HL-60/S4 treated with retinoic acid at 250 ng/mL for 4 days and 3 days (cell line): ENCODE measurements around the gene FAM161B.
"Not testable (repeated sequence)": the region's sequence is repeated elsewhere in the genome, so short reads cannot be mapped to it uniquely, and the experiment has no call there.

Source experiments
- in situ Hi-C: fragments of 300-500 bp; cut with MboI; formaldehyde crosslinking; loops from 2 replicates; pipeline ENCODE4 v1.7.0; 2022; ENCODE audit warnings: low sequenced_read_pairs

The FAM161B gene, protein sequence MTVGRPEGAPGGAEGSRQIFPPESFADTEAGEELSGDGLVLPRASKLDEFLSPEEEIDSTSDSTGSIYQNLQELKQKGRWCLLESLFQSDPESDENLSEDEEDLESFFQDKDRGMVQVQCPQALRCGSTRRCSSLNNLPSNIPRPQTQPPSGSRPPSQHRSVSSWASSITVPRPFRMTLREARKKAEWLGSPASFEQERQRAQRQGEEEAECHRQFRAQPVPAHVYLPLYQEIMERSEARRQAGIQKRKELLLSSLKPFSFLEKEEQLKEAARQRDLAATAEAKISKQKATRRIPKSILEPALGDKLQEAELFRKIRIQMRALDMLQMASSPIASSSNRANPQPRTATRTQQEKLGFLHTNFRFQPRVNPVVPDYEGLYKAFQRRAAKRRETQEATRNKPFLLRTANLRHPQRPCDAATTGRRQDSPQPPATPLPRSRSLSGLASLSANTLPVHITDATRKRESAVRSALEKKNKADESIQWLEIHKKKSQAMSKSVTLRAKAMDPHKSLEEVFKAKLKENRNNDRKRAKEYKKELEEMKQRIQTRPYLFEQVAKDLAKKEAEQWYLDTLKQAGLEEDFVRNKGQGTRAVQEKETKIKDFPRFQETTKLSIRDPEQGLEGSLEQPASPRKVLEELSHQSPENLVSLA

DNA sequence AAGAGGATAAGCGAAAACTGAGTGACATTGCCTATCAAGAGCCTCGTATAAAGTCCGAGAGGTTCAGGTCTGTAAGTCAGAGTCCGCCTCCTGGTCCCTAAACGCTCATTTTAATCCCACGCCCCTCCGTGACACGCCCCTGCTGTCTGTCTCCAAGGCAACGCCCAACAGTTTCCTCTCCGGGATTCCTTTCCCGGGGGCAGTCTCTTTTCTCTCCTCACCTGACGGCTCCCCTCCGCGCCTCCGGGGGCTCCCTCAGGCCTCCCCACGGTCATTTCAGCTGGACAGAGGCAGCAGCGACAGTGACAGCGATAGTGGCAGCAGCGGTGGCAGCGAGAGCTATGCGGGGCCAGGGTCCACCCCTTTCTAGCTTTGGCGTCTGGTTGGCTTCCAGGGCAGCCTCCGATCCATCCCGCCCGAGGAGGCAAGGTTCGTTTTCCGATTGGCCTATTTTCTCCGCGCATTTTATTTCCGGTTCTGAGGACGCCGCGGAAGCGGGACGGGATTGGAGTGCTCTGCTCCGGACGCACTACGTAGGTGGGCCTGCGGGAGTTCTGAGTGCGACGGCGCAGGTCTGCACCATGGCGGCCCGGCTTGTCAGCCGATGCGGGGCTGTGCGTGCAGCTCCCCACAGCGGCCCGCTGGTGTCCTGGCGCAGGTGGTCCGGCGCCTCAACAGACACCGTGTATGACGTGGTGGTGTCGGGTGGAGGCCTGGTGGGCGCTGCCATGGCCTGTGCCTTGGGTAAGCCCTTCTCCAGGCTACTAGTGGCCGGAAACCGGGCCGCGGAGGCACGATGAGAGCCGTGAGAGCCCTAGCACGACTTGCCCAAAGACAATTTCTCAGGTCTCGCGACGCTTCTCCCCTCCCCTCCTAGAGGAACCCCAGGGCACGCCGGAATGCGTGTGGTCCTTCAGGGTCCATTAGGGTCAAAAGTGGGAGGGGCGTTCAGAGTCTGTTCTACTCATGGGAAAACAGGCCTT is at the start of gene FAM161B, which contains the start of gene COQ6:
Gene FAM161B (minus strand): TSS at position 343 of the 983 bp plus-strand sequence. CDS start 68 bp downstream, at position 275.
Gene COQ6 (plus strand): TSS at position 551 of the 983 bp plus-strand sequence. CDS start 31 bp downstream, at position 582.
- in situ Hi-C loops: no loop called here

DNA sequence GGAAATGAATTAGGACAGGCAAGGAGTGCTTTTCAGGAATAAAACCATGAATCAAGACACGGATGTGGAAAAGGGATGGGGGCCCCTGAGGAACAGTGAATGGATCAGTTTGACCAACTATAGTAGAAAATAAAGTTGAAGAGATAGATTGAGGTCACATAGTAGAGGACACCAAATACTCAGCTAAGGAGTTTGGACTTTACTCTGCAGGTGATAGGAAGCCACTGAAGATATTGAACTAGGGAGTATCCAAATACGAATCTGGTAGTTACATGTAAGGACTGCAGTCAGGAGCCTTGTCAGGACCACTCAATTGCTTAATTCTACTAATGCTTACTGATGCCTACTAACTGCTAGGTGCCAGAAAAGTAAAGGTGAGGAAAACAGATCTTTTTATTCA is 48.8 kb upstream of the FAM161B start:
- in situ Hi-C loops: no loop called here

DNA sequence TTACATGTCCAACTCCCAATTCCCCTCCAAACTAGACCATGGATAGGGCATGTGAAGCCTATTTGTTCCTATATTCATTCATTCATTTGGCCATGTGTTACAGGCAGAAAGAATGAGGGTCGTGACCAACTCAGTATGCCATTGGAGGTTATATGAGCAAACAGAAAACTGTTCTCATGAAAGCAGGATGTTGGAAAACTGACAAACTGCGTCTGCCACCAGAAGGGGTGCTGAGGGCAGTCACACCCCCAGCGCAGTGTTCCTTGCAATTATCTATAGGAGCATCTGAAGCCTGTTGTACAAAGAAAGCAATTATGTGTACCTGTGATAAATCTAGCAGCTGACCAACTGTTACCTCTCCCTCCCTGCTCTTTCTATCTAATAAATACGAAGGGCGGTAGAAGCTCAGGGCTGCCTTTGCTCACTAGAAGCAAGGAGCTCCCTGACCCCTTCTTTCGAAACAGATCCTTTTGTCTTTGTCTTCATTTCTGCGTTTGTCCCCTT is 48.1 kb upstream of the FAM161B start:
- in situ Hi-C loops: no loop called here

DNA sequence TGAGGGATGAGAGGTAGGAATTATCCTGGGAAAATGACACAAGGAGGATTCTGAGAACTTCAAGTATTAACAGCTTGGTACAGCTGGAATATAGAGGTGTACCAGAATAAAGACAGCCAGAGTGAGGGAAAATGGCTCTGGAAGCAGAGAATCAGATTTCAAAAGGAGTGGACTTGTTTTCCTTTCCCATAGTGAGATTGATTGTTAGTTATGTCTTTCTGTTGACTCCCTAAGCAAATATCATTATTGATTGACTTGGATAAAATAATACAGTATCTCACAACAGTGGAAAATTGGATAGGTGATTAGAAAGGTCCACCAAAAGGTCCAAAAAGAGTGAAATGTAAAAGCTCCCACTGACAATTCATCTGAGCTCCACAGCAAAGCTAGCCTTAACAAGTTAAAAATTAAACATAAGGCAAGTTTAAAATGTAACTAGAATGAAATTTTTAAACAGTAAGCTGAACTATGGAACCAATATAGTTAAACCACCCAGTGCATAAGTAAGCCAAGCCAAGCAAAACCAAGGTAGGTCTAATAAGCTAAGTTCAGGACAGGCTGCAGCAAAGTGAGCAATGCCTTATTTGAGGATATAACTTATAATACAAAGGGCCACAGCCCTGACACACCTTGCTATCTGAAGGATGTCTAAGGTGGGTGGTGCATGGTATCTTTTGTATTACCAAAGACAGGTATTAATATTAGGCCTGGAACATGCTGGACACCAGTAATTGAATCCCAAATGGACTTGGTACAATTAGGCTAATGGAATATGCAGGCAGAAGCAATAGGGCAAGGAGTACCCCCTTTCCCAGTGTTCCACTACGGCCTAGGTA is 47.4 kb upstream of the FAM161B start:
- in situ Hi-C loops: no loop called here

DNA sequence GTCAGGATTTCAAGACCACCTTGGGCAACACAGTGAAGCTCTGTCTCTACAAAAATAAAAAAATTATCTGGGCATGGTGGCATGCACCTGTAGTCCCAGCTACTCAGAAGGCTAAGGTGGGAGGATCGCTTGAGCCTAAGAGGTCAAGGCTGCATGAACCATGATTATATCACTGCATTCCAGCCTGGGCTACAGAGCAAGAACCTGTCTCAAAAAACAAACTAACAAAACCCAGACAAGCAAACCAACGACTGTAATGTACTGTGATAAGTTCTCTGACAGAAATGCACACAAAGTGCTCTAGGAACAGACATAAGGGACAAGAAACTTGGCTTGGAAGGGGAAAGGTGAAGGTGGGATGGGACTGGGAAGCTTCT is 46.8 kb upstream of the FAM161B start:
- in situ Hi-C loops: no loop called here

DNA sequence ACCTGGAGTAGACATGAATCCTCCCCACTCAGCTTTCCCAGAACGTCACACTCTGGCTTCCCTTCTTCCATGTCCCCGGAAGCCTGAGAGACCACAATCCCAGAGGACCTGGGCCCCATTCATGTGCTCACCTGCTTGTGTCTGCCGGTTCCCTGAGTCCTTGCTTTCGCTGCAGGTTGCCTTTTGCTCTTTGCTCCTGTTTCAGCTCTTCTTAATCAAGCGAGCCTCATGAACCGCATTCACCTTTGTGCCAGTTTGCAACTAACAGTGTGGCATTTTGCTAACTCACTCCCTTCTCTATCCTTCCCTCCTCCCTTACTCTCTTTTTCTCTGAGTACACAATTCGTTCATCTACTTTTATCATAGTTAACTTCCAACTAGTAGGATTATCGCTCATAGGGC is 46.1 kb upstream of the FAM161B start:
- in situ Hi-C loops: no loop called here

DNA sequence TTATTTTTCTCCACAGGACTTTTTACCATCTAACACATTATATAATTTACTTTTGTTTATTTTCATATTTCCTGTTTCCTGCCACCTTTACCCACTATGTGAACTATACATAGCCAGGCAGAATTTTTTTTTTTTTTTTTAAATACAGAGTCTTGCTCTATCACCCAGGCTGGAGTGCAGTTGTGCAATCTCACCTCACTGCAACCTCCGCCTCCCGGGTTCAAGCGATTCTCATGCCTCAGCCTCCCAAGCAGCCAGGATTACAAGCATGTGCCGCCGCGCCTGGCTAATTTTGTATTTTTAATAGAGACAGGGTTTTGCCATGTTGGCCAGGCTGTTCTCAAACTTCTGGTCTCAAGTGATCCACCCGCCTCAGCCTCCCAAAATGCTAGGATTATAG is 45.0 kb upstream of the FAM161B start:
- in situ Hi-C loops: not testable (repeated sequence)

DNA sequence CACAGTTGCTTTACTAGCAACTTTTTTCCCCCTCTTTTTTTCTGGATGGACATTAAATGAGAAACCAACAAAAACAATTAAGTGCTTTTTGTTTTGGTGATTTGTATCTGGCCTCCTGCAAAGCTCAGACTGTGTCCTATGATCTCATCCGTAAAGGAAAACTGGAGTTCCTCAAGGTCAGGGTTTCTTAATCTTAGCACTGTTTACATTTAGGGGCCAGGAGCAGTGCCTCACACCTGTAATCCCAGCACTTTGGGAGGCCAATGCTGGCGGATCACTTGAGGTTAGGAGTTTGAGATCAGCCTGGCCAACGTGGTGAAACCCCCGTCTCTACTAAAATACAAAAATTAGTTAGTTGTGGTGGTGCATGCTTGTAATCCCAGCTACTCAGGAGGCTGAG is 41.2 kb upstream of the FAM161B start:
- in situ Hi-C loops: no loop called here

DNA sequence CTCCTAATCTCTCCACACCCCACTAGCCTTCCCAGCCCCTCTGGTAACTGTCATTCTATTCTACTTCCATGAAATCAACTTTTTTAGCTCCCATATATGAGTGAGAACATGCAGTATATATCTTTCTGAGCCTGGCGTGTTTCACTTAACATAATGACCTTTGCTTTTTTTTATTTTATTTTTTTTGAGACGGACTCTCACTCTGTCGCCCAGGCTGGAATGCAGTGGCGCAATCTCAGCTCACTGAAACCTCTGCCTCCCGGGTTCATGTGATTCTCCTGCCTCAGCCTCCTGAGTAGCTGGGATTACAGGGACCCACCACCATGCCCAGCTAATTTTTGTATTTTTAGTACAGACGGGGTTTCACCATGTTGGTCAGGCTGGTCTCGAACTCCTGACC is 38.8 kb upstream of the FAM161B start:
- in situ Hi-C loops: not testable (repeated sequence)

DNA sequence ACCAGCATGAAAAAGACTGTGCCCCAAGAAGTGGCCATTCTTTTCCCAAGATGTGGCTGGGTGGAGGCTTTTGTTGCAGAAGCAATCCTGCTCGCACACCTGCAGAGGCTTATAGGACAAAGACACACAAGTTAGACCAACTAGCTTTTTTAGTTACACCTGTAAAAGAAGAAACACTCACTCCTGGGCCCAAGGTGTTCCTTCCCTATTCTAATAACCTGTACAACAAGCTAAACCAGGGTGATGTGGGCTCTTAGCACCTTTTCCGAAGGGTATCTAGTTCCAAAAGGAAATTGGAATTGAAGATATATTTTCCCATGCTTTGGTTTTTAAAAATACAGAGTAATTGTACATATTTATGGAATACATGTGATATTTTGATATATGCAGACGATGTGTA is 38.2 kb upstream of the FAM161B start:
- in situ Hi-C loops: no loop called here

DNA sequence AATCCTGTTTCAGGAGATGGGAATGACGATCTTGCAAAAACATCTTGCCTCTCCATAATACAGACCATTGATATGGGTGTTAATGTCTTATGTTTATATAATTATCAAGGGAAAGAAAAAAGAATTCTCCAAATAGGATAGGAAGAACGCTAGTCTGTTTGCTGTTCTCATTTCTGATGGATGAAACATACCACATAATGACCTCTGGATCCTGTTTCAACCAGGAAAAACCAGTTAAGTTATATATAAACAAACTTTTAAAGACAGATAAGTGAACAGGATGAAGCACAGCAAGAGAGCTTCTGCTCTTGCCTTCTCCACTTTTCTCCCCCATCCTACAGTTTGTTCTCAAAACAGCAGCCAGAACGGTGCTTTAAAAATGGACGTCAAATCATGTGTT is 28.0 kb upstream of the FAM161B start:
- in situ Hi-C loops: no loop called here

DNA sequence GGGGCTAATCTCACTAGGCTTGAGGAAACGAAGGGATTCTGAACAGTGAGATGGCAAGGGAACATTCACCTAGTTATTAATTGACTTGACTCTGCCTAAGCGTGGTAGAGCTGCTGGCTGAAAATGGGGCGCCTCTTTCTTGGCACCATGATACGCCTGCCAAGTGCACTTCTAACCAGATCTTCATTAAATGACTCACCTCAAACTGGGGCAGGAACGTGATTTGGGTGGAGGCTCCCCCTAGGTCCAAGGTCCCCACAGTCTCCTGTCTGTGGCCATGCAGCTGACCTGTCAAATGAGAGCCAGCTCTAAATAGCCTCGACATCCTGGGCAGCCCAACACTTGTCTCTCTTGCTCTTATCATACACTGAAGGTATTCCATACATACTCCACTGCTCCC is 26.2 kb upstream of the FAM161B start:
- in situ Hi-C loops: no loop called here

DNA sequence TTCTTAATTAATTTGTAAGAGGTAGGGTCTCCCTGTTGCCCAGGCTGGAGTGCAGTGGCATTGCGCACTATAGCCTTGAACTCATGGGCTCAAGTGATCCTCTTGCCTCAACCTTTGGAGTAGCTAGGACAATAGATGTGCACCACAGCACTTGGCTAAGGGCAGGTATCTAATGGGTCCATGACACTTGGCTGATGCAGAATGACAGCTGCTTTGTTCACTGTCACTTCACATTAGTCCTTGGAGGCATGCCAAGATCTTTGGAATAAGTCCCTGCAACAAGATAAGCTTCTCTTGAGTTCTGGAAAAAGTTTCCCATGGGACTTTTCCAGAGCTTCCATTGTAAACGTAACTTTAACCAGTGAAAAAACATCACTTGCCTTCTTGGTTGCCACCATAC is 23.6 kb upstream of the FAM161B start:
- in situ Hi-C loops: no loop called here

DNA sequence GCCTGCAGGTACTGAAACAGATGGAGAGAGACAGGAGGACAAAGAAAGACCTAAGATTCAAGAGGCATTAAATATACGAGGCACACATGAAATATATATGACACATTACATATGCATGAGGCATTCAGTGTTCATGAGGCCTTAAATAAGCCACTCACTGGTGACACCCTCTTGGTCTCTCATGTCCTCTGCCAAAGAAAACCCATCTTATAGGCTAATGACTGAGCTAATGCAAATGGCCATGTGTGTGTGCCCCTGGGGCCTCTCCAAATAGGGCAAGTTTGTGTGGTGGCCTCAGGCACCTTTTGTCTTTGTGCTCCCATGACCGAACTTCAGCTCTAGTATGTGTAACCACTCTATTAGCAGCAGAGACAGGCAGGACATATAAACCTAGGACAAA is 19.0 kb upstream of the FAM161B start:
- in situ Hi-C loops: no loop called here

DNA sequence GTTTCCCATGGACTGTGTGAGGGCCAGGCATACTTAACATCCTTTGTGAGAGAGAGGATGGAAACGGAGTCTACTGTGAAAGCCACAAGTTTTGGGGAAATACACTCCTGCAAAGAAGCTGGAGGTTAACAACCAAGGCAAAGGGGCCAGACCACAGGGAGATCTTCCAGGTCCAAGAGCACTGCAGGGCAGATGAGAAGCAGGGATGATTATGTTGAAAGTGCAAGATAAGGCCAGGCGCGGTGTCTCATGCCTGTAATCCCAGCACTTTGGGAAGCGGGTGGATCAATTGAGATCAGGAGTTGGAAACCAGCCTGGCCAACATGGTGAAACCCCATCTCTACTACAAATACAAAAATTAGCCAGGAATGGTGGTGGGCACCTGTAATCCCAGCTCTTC is 15.3 kb upstream of the FAM161B start:
- in situ Hi-C loops: no loop called here

DNA sequence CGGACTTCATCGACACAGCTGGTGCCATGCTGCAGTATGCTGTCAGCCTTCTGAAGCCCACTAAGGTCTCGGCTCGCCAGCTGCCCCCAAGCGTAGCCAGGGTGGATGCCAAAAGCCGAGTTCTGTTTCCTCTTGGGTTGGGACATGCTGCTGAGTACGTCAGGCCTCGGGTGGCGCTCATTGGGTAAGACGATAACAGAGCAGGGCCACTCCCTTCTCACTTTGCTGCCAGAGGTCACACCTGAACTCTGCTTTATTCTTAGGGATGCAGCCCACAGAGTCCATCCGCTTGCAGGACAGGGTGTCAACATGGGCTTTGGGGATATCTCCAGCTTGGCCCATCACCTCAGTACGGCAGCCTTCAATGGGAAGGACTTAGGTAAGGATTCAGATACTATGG is 11.3 kb upstream of the FAM161B start:
- in situ Hi-C loops: no loop called here

DNA sequence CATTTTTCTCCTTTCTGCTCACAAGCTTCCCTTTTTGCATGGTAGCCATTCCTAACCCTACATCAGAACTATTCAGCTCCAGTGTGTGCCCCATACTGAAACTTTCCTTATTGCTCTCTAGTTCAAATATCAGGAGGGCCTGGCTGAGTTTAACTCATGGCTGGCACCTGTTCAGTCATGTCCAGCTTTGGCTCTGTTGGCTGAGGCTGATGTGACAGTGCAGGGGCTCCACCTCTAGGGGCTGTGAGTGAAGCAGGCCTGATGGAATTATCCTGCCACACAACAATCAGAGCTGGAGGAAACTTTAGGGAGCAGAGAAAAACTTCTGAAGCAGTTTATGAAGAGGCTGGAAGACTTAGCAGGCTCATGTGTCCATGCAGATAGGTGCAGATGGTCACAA is 8.7 kb upstream of the FAM161B start:
- in situ Hi-C loops: no loop called here

DNA sequence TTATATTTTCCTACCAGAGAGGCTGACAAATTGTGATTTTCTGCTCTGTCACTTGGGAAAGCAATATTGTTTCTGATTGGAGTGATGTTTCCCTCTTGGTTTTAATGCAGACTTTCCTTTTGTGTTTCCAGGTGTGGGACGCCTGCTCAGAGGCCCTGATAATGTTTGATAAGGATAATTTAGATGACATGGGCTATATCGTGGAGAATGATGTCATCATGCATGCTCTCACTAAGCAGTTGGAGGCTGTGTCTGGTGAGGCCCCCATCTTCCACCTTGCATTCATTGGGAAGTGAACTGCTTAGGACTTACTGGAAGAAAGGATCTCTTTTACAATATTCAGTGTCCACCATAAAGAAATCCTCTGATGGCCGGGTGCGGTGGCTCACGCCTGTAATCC is 5.8 kb upstream of the FAM161B start:
- in situ Hi-C loops: no loop called here

DNA sequence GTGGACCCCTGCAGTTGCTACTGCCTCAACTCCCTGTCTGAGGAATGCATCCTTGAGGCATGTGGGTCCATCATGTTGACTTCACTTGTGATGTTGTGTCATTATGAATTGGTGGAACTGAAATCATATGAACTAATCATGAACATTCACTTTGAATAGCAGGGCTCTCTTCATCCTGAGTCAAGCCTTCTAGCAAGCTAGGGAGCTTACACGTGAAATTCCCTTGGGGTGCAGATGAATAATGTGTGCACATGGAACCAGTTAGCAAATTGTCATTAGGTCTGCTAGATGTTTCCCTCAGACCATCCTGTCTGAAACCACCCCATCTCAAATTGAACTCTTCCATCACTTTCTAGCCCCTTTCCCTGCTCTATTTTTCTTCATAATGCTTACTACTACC is 3.8 kb upstream of the FAM161B start:
- in situ Hi-C loops: no loop called here

DNA sequence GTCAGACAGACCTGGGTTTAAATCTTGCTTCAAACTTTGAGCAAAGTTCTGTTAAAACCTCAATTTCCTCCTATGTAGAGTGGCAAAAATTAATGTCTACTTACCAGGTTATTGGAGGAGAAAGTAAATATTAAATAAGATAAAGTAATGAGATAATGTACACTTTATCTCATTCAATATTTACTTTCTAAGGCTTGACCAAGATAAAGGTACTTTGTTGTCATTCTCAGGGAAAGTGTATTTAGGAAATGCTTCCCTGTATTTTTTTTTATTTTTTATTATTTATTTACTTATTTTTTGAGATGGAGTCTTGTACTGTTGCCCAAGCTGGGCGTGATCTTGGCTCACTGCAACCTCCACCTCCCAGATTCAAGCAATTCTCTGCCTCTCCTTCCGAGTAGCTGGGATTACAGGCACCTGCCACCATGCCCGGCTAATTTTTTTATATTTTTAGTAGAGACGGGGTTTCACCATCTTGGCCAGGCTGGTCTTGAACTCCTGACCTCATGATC is 4.7 kb downstream of the FAM161B start:
- in situ Hi-C loops: no loop called here
